NCI-H1092 (cell line): ENCODE measurements around the gene H19.

Experiments
- DNase-seq: peaks from one replicate; lab custom pipeline; 2025; lab: John Stamatoyannopoulos, UW

The H19 gene

GRCh38 chr11:1982873-1983600, 14.6 kb downstream of the H19 start:
- no peak for DNase-seq

- no peak for DNase-seq
Measured at GRCh38 chr11:1979607-1980006, 18.0 kb downstream of the H19 start.

GRCh38 chr11:1978720-1979473, 18.7 kb downstream of the H19 start:
- DNase-seq, result no peak

- DNase-seq, result no peak
Measured at GRCh38 chr11:1975185-1975584, 22.5 kb downstream of the H19 start.

- no peak for DNase-seq
Measured at GRCh38 chr11:1970956-1971355, 26.7 kb downstream of the H19 start.

GRCh38 chr11:1969776-1970175, 27.9 kb downstream of the H19 start:
- no peak for DNase-seq

- DNase-seq, result no peak
Measured at GRCh38 chr11:1969035-1969434, 28.6 kb downstream of the H19 start.

GRCh38 chr11:1968454-1969002, 29.1 kb downstream of the H19 start:
- DNase-seq, result no peak

GRCh38 chr11:1967641-1968225, 29.9 kb downstream of the H19 start:
- DNase-seq, result no peak

- DNase-seq, result no peak
Measured at GRCh38 chr11:1966531-1966930, 31.1 kb downstream of the H19 start.

- no peak for DNase-seq
Measured at GRCh38 chr11:1964955-1965354, 32.7 kb downstream of the H19 start.

GRCh38 chr11:1964348-1964747, 33.3 kb downstream of the H19 start:
- no peak for DNase-seq

- DNase-seq, result no peak
Measured at GRCh38 chr11:1963864-1964263, 33.8 kb downstream of the H19 start.

GRCh38 chr11:1959786-1960185, 37.9 kb downstream of the H19 start:
- DNase-seq, result no peak

- DNase-seq, result no peak
Measured at GRCh38 chr11:1958367-1958766, 39.3 kb downstream of the H19 start.

GRCh38 chr11:1953489-1954266, 44.0 kb downstream of the H19 start:
- DNase-seq, result no peak

- no peak for DNase-seq
Measured at GRCh38 chr11:1952806-1953482, 44.7 kb downstream of the H19 start.

- DNase-seq, result no peak
Measured at GRCh38 chr11:1949922-1950321, 47.7 kb downstream of the H19 start.

GRCh38 chr11:1949302-1949701, 48.3 kb downstream of the H19 start:
- DNase-seq, result no peak

- DNase-seq, result no peak
Measured at GRCh38 chr11:1948389-1948788, 49.3 kb downstream of the H19 start.

- no peak for DNase-seq
Measured at GRCh38 chr11:1947592-1948237, 49.9 kb downstream of the H19 start.
